Measurements from ENCODE around the gene PPM1D. TPM values are rescaled to one million over a fixed set of nuclear protein-coding genes. Genes with fewer than 3 reads are reported as not detected.

PPM1D gene
- total RNA-seq, 1 experiment from 2014 or later = 14.3 TPM

GRCh38 chr17:60629120-60629519 is 29.1 kb downstream of the PPM1D start:
- no peak overlapping the region for H3K27ac Mint-ChIP-seq (ENCODE audit: low read depth, unreplicated experiment)
- no peaks in the 10 kb centered on the region for H3K4me1 Mint-ChIP-seq (ENCODE audit: insufficient read depth, unreplicated experiment)
- H3K36me3 Mint-ChIP-seq (ENCODE audit: insufficient read depth, unreplicated experiment) = peaks cover 44% of the 10 kb centered on the region
- intact Hi-C loops (cut with micrococcal nuclease) = no loop called here
- H3K27me3 Mint-ChIP-seq (ENCODE audit: insufficient read depth, unreplicated experiment) = no peaks in the 10 kb centered on the region
- no peaks in the 10 kb centered on the region for H3K9me3 Mint-ChIP-seq (ENCODE audit: unreplicated experiment)
- CTCF ChIA-PET = interaction anchor here (0.5 to 3.0 kb wide), 4 partner anchors 10 to 1223 kb away, joined by 3 to 21 read pairs (median 4); no protein-coding TSS in a partner anchor
- DNase-seq (ENCODE audit: unreplicated experiment) = no peak
- TF ChIP-seq CTCF (IDR thresholded peaks at IDR 0.05; ENCODE audit: unreplicated experiment) = no peak
- POLR2A ChIA-PET = interaction anchor here (2.3 kb wide), 1 partner anchor 12 kb away, joined by 6 read pairs; no protein-coding TSS in a partner anchor
- no TSS peak for BruUV-seq (replicated peaks)
- H3K4me3 Mint-ChIP-seq (ENCODE audit: unreplicated experiment) = no peak overlapping the region

GRCh38 chr17:60630352-60630751 is 30.4 kb downstream of the PPM1D start:
- Mint-ChIP-seq H3K9me3 (ENCODE audit: unreplicated experiment) (no peaks in the 10 kb centered on the region), H3K27ac (ENCODE audit: low read depth, unreplicated experiment) (no peak overlapping the region), H3K4me3 (ENCODE audit: unreplicated experiment) (no peak overlapping the region), H3K27me3 (ENCODE audit: insufficient read depth, unreplicated experiment) (no peaks in the 10 kb centered on the region), H3K4me1 (ENCODE audit: insufficient read depth, unreplicated experiment) (no peaks in the 10 kb centered on the region), H3K36me3 (ENCODE audit: insufficient read depth, unreplicated experiment) (peaks cover 44% of the 10 kb centered on the region)
- BruUV-seq (replicated peaks) = no TSS peak
- no peak for DNase-seq (ENCODE audit: unreplicated experiment)
- no peak for TF ChIP-seq CTCF (IDR thresholded peaks at IDR 0.05; ENCODE audit: unreplicated experiment)
- POLR2A ChIA-PET = interaction anchor here (1.0 to 2.3 kb wide), 3 partner anchors 13 to 29 kb away, joined by 4 to 8 read pairs (median 6); no protein-coding TSS in a partner anchor
- intact Hi-C loops (cut with micrococcal nuclease) = loop anchor here (10.0 kb wide), 1 partner anchor 56 kb away; no protein-coding TSS in a partner anchor
- CTCF ChIA-PET = interaction anchor here (3.0 kb wide), 1 partner anchor 9 kb away, joined by 21 read pairs; no protein-coding TSS in a partner anchor

- ChIA-PET CTCF (interaction anchor here (3.0 kb wide), 1 partner anchor 8 kb away, joined by 21 read pairs; no protein-coding TSS in a partner anchor), POLR2A (interaction anchor here (0.6 to 2.3 kb wide), 4 partner anchors 14 to 31 kb away, joined by 3 to 8 read pairs (median 6); partner anchors contain the start of gene PPM1D)
- Mint-ChIP-seq H3K27me3 (ENCODE audit: insufficient read depth, unreplicated experiment) (no peaks in the 10 kb centered on the region), H3K4me3 (ENCODE audit: unreplicated experiment) (no peak overlapping the region), H3K9me3 (ENCODE audit: unreplicated experiment) (no peaks in the 10 kb centered on the region), H3K36me3 (ENCODE audit: insufficient read depth, unreplicated experiment) (peaks cover 39% of the 10 kb centered on the region), H3K4me1 (ENCODE audit: insufficient read depth, unreplicated experiment) (no peaks in the 10 kb centered on the region), H3K27ac (ENCODE audit: low read depth, unreplicated experiment) (no peak overlapping the region)
- DNase-seq (ENCODE audit: unreplicated experiment) = no peak
- BruUV-seq (replicated peaks) = no TSS peak
- intact Hi-C loops (cut with micrococcal nuclease) = loop anchor here (10.0 kb wide), 1 partner anchor 56 kb away; no protein-coding TSS in a partner anchor
- no peak for TF ChIP-seq CTCF (IDR thresholded peaks at IDR 0.05; ENCODE audit: unreplicated experiment)
Measured at GRCh38 chr17:60631119-60631518, 31.1 kb downstream of the PPM1D start.

GRCh38 chr17:60637683-60638082 is 37.7 kb downstream of the PPM1D start:
- no peak for DNase-seq (ENCODE audit: unreplicated experiment)
- Mint-ChIP-seq H3K4me3 (ENCODE audit: unreplicated experiment) (no peak overlapping the region), H3K4me1 (ENCODE audit: insufficient read depth, unreplicated experiment) (peaks cover 7% of the 10 kb centered on the region), H3K27me3 (ENCODE audit: insufficient read depth, unreplicated experiment) (no peaks in the 10 kb centered on the region), H3K36me3 (ENCODE audit: insufficient read depth, unreplicated experiment) (peaks cover 59% of the 10 kb centered on the region), H3K9me3 (ENCODE audit: unreplicated experiment) (no peaks in the 10 kb centered on the region), H3K27ac (ENCODE audit: low read depth, unreplicated experiment) (no peak overlapping the region)
- intact Hi-C loops (cut with micrococcal nuclease) = loop anchor here (1.0 to 10.0 kb wide), 4 partner anchors 36 to 201 kb away; partner anchors contain the start of gene APPBP2
- CTCF ChIA-PET = interaction anchor here (0.6 to 4.5 kb wide), 33 partner anchors 8 to 591 kb away, joined by 3 to 34 read pairs (median 4); partner anchors contain the start of gene PPM1D
- POLR2A ChIA-PET = interaction anchor here (0.6 to 1.8 kb wide), 5 partner anchors 15 to 183 kb away, joined by 3 to 7 read pairs (median 4); partner anchors contain the start of genes BCAS3 and PPM1D
- BruUV-seq (replicated peaks) = no TSS peak
- no peak for TF ChIP-seq CTCF (IDR thresholded peaks at IDR 0.05; ENCODE audit: unreplicated experiment)
